Activated CD4-positive, alpha-beta memory T cell treated with anti-CD3 and anti-CD28 coated beads for 36 hours (primary cell): Measurements from ENCODE around the gene ZNF778. TPM values are rescaled to one million over a fixed set of nuclear protein-coding genes. Genes with fewer than 3 reads are reported as not detected.
"Not testable (repeated sequence)": the region's sequence is repeated elsewhere in the genome, so short reads cannot be mapped to it uniquely, and the experiment has no call there.

Source experiments
- CTCF ChIA-PET: fragments of 350-600 bp; sonication (Branson Sonifier 250); formaldehyde crosslinking; loops from one replicate; lab custom pipeline; 2021; ENCODE audit warnings: antibody characterized with exemption, inconsistent platforms; lab: Charles Lee
- POLR2A ChIA-PET: fragments of 350-600 bp; sonication (Branson Sonifier 250); formaldehyde crosslinking; loops from one replicate; lab custom pipeline; 2021; ENCODE audit warnings: antibody characterized with exemption; lab: Charles Lee
- DNase-seq: peaks from one replicate; pipeline ENCODE4 v3.0.0-alpha.2; 2020
- H3K27ac Mint-ChIP-seq: one replicate; pipeline ENCODE4 v1.8.0; 2021; ENCODE audit warnings: mixed read lengths
- H3K27me3 Mint-ChIP-seq: one replicate; pipeline ENCODE4 v1.8.0; 2021; ENCODE audit warnings: mixed read lengths
- H3K36me3 Mint-ChIP-seq: one replicate; pipeline ENCODE4 v1.8.0; 2021; ENCODE audit warnings: mixed read lengths
- H3K4me1 Mint-ChIP-seq: one replicate; pipeline ENCODE4 v1.8.0; 2021; ENCODE audit warnings: low read depth, mixed read lengths
- H3K4me3 Mint-ChIP-seq: one replicate; pipeline ENCODE4 v1.8.0; 2021; ENCODE audit warnings: mild to moderate bottlenecking, mixed read lengths
- H3K9me3 Mint-ChIP-seq: one replicate; pipeline ENCODE4 v1.8.0; 2021; ENCODE audit warnings: mixed read lengths
- intact Hi-C: fragments of 100-400 bp; cut with micrococcal nuclease; formaldehyde crosslinking; loops from one replicate; pipeline ENCODE4 v1.15.1; 2023
- total RNA-seq, 2 experiments: library from RNA; stranded (reverse); gene quantifications; one replicate each; pipeline ENCODE4 v1.2.3, GENCODE V29; 2021

The ZNF778 gene
- total RNA-seq, 2 experiments from 2014 or later = 7.4 to 7.9 TPM

DNA sequence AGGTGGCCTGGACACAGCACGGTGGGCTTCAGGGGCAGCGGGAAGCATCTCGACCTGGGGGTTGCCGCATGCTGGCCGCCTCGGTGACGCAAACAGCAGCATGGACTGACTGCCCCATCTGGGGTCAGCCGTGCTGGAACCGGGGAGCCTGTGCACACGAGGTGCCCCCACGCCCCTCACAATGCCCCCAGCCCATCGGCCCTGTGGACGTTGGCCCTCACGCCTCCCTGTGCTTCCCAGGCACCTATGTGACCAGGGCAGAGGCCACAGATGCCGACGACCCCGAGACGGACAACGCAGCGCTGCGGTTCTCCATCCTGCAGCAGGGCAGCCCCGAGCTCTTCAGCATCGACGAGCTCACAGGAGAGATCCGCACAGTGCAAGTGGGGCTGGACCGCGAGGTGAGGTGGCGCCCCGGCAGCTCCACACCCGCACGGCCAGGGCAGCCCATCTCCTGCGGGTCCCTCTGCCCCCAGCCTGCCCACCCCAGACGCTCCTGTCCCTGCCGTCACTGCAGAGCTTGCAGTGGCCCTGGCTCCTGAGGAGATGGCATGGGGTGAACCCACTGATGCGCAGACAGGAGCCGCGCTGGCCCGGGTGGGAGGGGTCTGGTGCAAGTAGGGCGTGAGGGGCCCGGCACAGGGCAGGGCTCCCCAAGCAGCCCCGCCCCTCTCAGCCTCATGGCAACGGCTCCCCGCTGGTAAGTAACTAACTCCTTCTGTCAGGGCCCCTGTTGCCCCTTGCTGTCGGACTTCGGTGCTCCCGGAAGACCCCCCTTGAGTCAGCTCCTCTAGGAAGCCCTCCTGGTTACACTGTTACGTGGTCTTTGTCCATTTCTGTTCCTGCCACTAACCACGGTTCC is 32.3 kb upstream of the ZNF778 start:
- Mint-ChIP-seq H3K9me3 (peaks cover 2% of the 10 kb centered on the region), H3K4me3 (no peak overlapping the region), H3K27ac (no peak overlapping the region), H3K27me3 (no peaks in the 10 kb centered on the region), H3K4me1 (peaks cover 2% of the 10 kb centered on the region), H3K36me3 (no peaks in the 10 kb centered on the region)
- peak; percentile 47 for DNase-seq
- POLR2A ChIA-PET = no interaction called here
- CTCF ChIA-PET = no interaction called here
- intact Hi-C loops = no loop called here

DNA sequence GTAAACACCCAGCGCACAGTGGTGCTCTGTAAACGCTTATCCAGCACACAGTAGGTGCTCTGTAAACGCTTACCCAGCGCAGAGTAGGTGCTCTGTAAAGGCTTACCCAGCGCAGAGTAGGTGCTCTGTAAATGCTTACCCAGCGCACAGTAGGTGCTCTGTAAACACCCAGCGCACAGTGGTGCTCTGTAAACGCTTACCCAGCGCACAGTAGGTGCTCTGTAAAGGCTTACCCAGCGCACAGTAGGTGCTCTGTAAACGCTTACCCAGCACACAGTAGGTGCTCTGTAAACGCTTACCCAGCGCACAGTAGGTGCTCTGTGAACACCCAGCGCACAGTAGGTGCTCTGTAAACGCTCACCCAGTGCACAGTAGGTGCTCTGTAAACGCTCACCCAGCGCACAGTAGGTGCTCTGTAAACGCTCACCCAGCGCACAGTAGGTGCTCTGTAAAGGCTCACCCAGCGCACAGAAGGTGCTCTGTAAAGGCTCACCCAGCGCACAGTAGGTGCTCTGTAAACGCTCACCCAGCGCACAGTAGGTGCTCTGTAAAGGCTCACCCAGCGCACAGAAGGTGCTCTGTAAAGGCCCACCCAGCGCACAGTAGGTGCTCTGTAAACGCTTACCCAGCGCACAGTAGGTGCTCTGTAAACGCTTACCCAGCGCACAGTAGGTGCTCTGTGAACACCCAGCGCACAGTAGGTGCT is 31.5 kb upstream of the ZNF778 start:
- CTCF ChIA-PET = interaction anchor here (0.6 kb wide), 1 partner anchor 195 kb away, joined by 6 read pairs; no protein-coding TSS in a partner anchor
- POLR2A ChIA-PET, H3K4me1 Mint-ChIP-seq, H3K36me3 Mint-ChIP-seq, intact Hi-C loops, DNase-seq, H3K4me3 Mint-ChIP-seq, H3K27ac Mint-ChIP-seq, H3K27me3 Mint-ChIP-seq, H3K9me3 Mint-ChIP-seq: not testable (repeated sequence)

DNA sequence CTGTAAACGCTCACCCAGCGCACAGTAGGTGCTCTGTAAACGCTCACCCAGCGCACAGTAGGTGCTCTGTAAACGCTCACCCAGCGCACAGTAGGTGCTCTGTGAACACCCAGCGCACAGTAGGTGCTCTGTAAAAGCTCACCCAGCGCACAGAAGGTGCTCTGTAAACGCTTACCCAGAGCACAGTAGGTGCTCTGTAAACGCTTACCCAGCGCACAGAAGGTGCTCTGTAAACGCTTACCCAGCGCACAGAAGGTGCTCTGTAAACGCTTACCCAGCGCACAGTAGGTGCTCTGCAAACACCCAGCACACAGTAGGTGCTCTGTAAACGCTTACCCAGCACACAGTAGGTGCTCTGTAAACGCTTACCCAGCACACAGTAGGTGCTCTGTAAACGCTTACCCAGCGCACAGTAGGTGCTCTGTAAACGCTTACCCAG is 30.9 kb upstream of the ZNF778 start:
- H3K36me3 Mint-ChIP-seq, H3K4me1 Mint-ChIP-seq, H3K27ac Mint-ChIP-seq, H3K4me3 Mint-ChIP-seq, intact Hi-C loops, POLR2A ChIA-PET, DNase-seq, H3K27me3 Mint-ChIP-seq, H3K9me3 Mint-ChIP-seq: not testable (repeated sequence)
- CTCF ChIA-PET = interaction anchor here (0.6 kb wide), 1 partner anchor 196 kb away, joined by 6 read pairs; no protein-coding TSS in a partner anchor

DNA sequence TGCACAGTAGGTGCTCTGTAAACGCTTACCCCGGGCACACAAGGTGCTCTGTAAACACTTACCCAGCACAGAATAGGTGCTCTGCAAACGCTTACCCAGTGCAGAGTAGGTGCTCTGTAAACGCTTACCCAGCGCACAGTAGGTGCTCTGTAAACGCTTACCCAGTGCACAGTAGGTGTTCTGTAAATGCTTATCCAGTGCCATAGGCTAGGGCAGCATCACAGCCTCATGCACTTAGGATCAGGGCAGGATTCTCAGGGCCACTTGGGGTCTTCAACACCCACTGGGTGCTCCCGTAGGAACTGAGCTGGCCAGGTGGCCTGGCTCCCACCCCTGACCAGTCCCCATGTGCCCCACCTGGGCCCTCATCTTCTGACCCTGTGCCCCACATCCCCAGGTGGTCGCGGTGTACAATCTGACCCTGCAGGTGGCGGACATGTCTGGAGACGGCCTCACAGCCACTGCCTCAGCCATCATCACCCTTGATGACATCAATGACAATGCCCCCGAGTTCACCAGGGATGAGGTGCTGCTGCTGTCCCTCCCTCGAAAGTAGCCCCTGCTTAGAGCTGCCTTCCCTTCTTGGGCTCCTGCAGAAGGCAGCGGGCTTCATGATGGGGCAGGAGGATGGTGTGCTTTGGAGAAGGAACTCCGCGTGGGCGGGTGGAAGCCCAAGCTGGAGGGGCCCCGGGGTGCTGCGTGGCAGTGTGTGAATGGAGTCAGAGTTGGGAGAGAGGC is 30.3 kb upstream of the ZNF778 start:
- Mint-ChIP-seq H3K9me3 (peaks cover 2% of the 10 kb centered on the region), H3K4me3 (no peak overlapping the region), H3K27me3 (no peaks in the 10 kb centered on the region), H3K27ac (no peak overlapping the region), H3K4me1 (no peaks in the 10 kb centered on the region), H3K36me3 (no peaks in the 10 kb centered on the region)
- POLR2A ChIA-PET = no interaction called here
- intact Hi-C loops = no loop called here
- DNase-seq = peak; percentile 61
- CTCF ChIA-PET = no interaction called here

DNA sequence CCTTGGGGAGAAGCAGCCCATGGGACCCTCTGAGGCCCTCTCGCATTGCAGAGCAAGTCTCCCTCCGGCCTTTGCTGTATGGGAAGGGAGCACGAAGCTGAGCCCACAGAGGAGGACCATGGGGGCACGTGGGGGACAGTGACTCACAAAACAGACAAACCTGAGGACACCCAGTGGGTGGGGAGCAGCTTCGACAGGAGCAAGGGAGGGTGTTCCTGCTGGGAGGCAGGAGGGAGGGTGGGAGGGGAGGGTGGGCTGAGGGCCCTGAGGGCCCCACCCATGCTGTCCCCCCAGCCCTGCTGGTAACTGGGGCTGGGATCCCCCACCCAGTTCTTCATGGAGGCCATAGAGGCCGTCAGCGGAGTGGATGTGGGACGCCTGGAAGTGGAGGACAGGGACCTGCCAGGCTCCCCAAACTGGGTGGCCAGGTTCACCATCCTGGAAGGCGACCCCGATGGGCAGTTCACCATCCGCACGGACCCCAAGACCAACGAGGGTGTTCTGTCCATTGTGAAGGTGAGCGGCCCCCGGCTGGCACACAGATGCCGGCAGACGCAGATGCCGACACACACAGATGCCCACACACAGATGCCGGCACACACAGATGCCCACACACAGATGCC is 29.6 kb upstream of the ZNF778 start:
- ChIA-PET CTCF (no interaction called here), POLR2A (no interaction called here)
- Mint-ChIP-seq H3K27me3 (no peaks in the 10 kb centered on the region), H3K27ac (no peak overlapping the region), H3K4me1 (no peaks in the 10 kb centered on the region), H3K36me3 (no peaks in the 10 kb centered on the region), H3K9me3 (peaks cover 2% of the 10 kb centered on the region), H3K4me3 (no peak overlapping the region)
- DNase-seq = no peak
- intact Hi-C loops = no loop called here

DNA sequence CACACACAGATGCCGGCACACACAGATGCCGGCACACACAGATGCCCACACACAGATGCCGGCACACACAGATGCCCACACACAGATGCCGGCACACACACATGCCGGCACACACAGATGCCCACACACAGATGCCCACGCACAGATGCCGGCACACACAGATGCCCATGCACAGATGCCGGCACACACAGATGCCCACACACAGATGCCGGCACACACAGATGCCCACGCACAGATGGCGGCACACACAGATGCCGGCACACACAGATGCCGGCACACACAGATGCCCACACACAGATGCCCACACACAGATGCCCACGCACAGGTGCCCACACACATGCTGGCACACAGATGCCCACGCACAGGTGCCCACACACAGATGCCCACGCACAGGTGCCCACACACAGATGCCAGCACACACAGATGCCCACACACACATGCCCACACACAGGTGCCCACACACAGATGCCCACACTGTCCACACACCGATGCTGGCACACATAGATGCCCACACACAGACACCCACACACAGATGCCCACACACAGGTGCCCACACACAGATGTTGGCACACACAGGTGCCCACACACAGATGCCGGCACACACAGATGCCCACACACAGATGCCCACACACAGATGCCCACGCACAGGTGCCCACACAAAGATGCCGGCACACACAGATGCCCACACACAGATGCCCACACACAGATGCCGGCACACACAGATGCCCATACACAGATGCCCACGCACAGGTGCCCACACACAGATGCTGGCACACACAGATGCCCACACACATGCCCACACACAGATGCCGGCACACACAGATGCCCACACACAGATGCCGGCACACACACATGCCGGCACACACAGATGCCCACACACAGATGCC is 28.8 kb upstream of the ZNF778 start:
- intact Hi-C loops, H3K27me3 Mint-ChIP-seq, H3K9me3 Mint-ChIP-seq, POLR2A ChIA-PET, CTCF ChIA-PET, H3K27ac Mint-ChIP-seq, H3K4me3 Mint-ChIP-seq, DNase-seq, H3K4me1 Mint-ChIP-seq, H3K36me3 Mint-ChIP-seq: not testable (repeated sequence)

DNA sequence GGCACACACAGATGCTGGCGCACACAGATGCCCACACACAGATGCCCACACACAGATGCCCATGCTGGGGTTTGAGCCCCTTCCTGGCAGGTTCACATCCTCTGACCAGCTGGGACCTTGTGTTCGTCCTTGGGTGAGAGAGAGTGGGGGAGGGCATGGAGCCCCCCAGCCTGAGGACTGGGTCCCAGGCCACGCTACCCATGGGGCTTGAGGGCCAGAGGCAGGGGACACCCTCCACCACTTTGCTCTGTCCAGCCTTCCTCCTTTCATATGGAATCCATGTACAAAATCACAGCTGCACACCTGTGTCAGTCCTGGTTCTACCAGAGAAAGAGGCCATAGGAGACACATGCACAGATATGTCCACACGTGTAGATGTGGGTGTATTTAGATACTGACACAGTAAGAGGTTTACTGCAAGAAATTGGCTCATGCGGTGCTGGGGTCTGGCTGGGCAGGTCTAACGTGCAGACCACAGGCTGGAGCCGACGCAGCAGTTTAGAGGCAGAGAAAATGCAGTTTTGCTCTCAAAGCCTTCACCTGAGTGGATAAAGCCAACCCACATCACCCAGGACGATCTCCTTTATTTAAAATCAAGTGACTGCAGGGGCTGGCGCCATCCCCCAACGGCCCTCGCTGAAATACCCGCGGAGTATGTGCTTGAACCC is 28.0 kb upstream of the ZNF778 start:
- POLR2A ChIA-PET = no interaction called here
- H3K4me1 Mint-ChIP-seq = no peaks in the 10 kb centered on the region
- CTCF ChIA-PET = interaction anchor here (0.7 kb wide), 1 partner anchor 169 kb away, joined by 3 read pairs; no protein-coding TSS in a partner anchor
- no peak overlapping the region for H3K27ac Mint-ChIP-seq
- no peak overlapping the region for H3K4me3 Mint-ChIP-seq
- intact Hi-C loops = no loop called here
- DNase-seq = no peak
- H3K27me3 Mint-ChIP-seq = no peaks in the 10 kb centered on the region
- H3K9me3 Mint-ChIP-seq = peaks cover 2% of the 10 kb centered on the region
- no peaks in the 10 kb centered on the region for H3K36me3 Mint-ChIP-seq

DNA sequence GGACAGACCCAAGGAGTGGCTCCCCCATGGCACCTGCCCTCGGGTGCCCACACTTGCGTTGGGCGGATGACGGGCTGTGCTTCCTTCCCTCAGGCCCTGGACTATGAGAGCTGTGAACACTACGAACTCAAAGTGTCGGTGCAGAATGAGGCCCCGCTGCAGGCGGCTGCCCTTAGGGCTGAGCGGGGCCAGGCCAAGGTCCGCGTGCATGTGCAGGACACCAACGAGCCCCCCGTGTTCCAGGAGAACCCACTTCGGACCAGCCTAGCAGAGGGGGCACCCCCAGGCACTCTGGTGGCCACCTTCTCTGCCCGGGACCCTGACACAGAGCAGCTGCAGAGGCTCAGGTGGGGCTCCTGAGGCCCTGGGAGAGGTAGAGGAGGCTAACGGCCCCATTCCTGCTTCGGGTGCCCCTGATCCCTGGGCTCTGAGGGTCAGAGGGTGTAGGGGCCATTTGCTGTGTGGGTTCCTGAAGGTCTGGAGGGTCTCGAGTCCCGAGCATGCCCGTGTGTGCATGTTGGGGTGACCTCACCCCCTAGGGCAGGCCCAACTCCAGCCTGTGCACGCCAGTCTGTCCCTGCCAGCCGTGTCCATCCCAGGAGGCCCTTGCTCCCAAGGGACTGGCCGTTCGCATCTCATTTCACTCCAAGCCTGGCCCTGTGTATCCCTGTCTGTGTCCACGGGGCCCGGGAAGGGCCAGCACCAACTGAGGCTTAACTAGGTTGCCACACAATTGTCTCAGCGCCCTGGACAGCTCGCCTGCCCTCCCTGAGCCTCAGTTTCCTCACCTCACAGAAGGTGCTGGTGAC is 27.1 kb upstream of the ZNF778 start:
- peaks cover 2% of the 10 kb centered on the region for H3K9me3 Mint-ChIP-seq
- intact Hi-C loops = no loop called here
- H3K36me3 Mint-ChIP-seq = no peaks in the 10 kb centered on the region
- ChIA-PET CTCF (interaction anchor here (0.7 kb wide), 1 partner anchor 170 kb away, joined by 3 read pairs; no protein-coding TSS in a partner anchor), POLR2A (no interaction called here)
- no peaks in the 10 kb centered on the region for H3K4me1 Mint-ChIP-seq
- H3K27me3 Mint-ChIP-seq = no peaks in the 10 kb centered on the region
- H3K27ac Mint-ChIP-seq = no peak overlapping the region
- no peak overlapping the region for H3K4me3 Mint-ChIP-seq
- no peak for DNase-seq

DNA sequence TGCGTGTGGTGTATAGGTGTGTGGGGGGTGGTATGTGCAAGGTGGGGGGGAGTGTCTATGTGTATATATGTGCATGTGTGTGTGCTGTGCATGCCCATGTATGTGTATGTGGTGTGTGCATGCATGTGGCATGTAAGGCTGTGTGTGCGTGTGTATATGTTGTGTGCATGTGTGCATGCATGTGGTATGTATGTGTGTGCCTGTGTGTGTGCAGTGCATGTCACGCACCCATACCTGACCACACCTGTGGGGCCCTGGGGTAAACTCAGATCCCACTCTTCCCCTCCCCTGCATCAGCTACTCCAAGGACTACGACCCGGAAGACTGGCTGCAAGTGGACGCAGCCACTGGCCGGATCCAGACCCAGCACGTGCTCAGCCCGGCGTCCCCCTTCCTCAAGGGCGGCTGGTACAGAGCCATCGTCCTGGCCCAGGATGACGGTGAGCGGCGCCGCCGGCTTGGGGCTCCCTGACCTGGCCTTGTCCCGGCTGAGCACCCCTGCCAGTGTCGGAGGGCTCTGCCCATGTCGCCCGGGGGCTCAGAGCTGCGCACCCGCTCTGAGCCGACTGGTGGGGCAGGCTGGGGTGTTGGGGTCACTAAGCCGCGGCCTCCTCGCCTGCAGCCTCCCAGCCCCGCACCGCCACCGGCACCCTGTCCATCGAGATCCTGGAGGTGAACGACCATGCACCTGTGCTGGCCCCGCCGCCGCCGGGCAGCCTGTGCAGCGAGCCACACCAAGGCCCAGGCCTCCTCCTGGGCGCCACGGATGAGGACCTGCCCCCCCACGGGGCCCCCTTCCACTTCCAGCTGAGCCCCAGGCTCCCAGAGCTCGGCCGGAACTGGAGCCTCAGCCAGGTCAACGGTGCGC is 26.2 kb upstream of the ZNF778 start:
- ChIA-PET POLR2A (no interaction called here), CTCF (no interaction called here)
- intact Hi-C loops = no loop called here
- no peaks in the 10 kb centered on the region for H3K27me3 Mint-ChIP-seq
- H3K27ac Mint-ChIP-seq = no peak overlapping the region
- no peak for DNase-seq
- H3K9me3 Mint-ChIP-seq = peaks cover 2% of the 10 kb centered on the region
- peak overlapping the region; percentile 12 for H3K4me3 Mint-ChIP-seq
- no peaks in the 10 kb centered on the region for H3K36me3 Mint-ChIP-seq
- H3K4me1 Mint-ChIP-seq = no peaks in the 10 kb centered on the region

DNA sequence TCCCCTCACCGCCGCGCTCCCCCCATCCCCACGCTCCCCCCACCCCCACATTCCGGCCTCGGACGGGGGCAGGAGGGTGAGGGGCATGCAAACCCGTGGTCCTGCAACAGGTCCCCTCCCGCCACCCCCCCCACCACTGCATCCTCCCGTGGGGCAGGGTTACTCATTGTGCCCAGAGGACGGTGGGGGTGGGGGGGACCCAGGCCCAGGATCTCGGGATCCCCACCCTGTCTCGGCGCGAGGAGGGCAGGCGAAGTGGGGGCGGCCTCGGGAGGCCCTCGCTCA is 25.7 kb upstream of the ZNF778 start:
- POLR2A ChIA-PET = no interaction called here
- H3K4me1 Mint-ChIP-seq = no peaks in the 10 kb centered on the region
- H3K36me3 Mint-ChIP-seq = no peaks in the 10 kb centered on the region
- no peak overlapping the region for H3K4me3 Mint-ChIP-seq
- H3K9me3 Mint-ChIP-seq = peaks cover 2% of the 10 kb centered on the region
- intact Hi-C loops = loop anchor here (1.0 kb wide), 1 partner anchor 21 kb away; the partner anchor contains the start of gene CDH15
- H3K27ac Mint-ChIP-seq = no peak overlapping the region
- DNase-seq = no peak
- CTCF ChIA-PET = no interaction called here
- H3K27me3 Mint-ChIP-seq = no peaks in the 10 kb centered on the region
